ENCODE data around the gene NKAIN2.

- TF ChIP-seq CTCF (conservative IDR thresholded peaks at IDR 0.05 in 1 of 2, IDR thresholded peaks at IDR 0.05 in 1 of 2; ENCODE audit: extremely low read depth in 1 of 2, insufficient read depth in 1 of 2, low read depth in 1 of 2, low read length in 2 of 2) (no peak), EZH2 (IDR thresholded peaks at IDR 0.05; ENCODE audit: borderline replicate concordance, low read length) (no peak)
Observed at GRCh38 chr6:124873066-124873410, 1069.4 kb downstream of the NKAIN2 start.

Measured in mammary epithelial cell (primary cell).